Muscle layer of duodenum (tissue), 2 donors: ENCODE results near the gene KLHL21.
A peak's percentile ranks its signal among the peaks of the same experiment; 100 is the strongest.
"Not testable (repeated sequence)": the region's sequence is repeated elsewhere in the genome, so short reads cannot be mapped to it uniquely, and the experiment has no call there.

ENCODE experiments used
- H3K27ac ChIP-seq: one replicate; pipeline ENCODE4 v1.7.0; 2013; ENCODE audit warnings: mild to moderate bottlenecking, low read length
- H3K27me3 ChIP-seq: one replicate; pipeline ENCODE4 v1.7.0; 2013; ENCODE audit warnings: low read depth, mild to moderate bottlenecking, control low read depth, low read length
- H3K36me3 ChIP-seq, 2 donors: one replicate each; pipeline ENCODE4 v1.7.0; 2013; ENCODE audit warnings: low read length in 2 of 2, control low read depth in 1 of 2, mild to moderate bottlenecking in 1 of 2; ENCODE audit not compliant: insufficient read depth in 2 of 2, control insufficient read depth in 1 of 2
- H3K4me1 ChIP-seq, 2 donors: one replicate each; pipeline ENCODE4 v1.7.0; 2013; ENCODE audit warnings: low read length in 2 of 2, mild to moderate bottlenecking in 2 of 2, control low read depth in 1 of 2, moderate library complexity in 1 of 2; ENCODE audit not compliant: insufficient read depth in 2 of 2, control insufficient read depth in 1 of 2
- H3K4me3 ChIP-seq, 2 donors: one replicate each; pipeline ENCODE4 v1.7.0; 2013; ENCODE audit warnings: low read length in 2 of 2, low read depth in 1 of 2, mild to moderate bottlenecking in 1 of 2
- H3K9me3 ChIP-seq, 2 donors: one replicate each; pipeline ENCODE4 v1.7.0; 2013; ENCODE audit warnings: low read length in 2 of 2, control low read depth in 1 of 2, mild to moderate bottlenecking in 1 of 2; ENCODE audit not compliant: control insufficient read depth in 1 of 2
- donor health status: healthy.

The KLHL21 gene

GRCh38 chr1:6602669-6603237 lies at the start of gene KLHL21:
Gene KLHL21 (minus strand): TSS chr1:6602869. CDS start chr1:6602817, 52 bp downstream.
- H3K4me3 ChIP-seq, result peak within 1 kb of the TSS; percentile 86 to 99
- peaks cover 11 to 42% of the 10 kb centered on the region in 2 donors for H3K4me1 ChIP-seq
- peaks cover 2 to 41% of the 10 kb centered on the region in 2 donors for H3K36me3 ChIP-seq
- H3K27me3 ChIP-seq, result no peaks in the 10 kb centered on the region
- H3K27ac ChIP-seq, result peak within 1 kb of the TSS; percentile 99
- H3K9me3 ChIP-seq, result no peaks in the 10 kb centered on the region

- Histone ChIP-seq H3K9me3 (no peaks in the 10 kb centered on the region), H3K27me3 (no peaks in the 10 kb centered on the region), H3K4me3 (no peak overlapping the region), H3K36me3 (peaks cover 32 to 42% of the 10 kb centered on the region in 2 donors), H3K4me1 (no peaks in the 10 kb centered on the region), H3K27ac (no peak overlapping the region)
Measured at GRCh38 chr1:6651909-6652308, 49.2 kb upstream of the KLHL21 start.

GRCh38 chr1:6648556-6648955 lies 45.9 kb upstream of the KLHL21 start:
- H3K27ac ChIP-seq, result no peak overlapping the region
- H3K27me3 ChIP-seq, result no peaks in the 10 kb centered on the region
- H3K9me3 ChIP-seq, result no peaks in the 10 kb centered on the region
- H3K4me3 ChIP-seq, result no peak overlapping the region
- peaks cover 39 to 59% of the 10 kb centered on the region in 2 donors for H3K36me3 ChIP-seq
- H3K4me1 ChIP-seq, result no peaks in the 10 kb centered on the region

- H3K4me3 ChIP-seq, result no peak overlapping the region
- H3K27ac ChIP-seq, result no peak overlapping the region
- H3K9me3 ChIP-seq, result no peaks in the 10 kb centered on the region
- no peaks in the 10 kb centered on the region for H3K27me3 ChIP-seq
- H3K36me3 ChIP-seq, result peaks cover 32 to 47% of the 10 kb centered on the region in 2 donors
- no peaks in the 10 kb centered on the region for H3K4me1 ChIP-seq
Measured at GRCh38 chr1:6646499-6647148, 44.0 kb upstream of the KLHL21 start.

GRCh38 chr1:6645018-6645417 lies 42.3 kb upstream of the KLHL21 start:
- Histone ChIP-seq H3K27me3 (no peaks in the 10 kb centered on the region), H3K36me3 (peaks cover 30 to 45% of the 10 kb centered on the region in 2 donors), H3K4me1 (no peaks in the 10 kb centered on the region), H3K4me3 (no peak overlapping the region), H3K27ac (no peak overlapping the region), H3K9me3 (no peaks in the 10 kb centered on the region)

GRCh38 chr1:6640867-6641266 lies 38.2 kb upstream of the KLHL21 start:
- not testable (repeated sequence) for H3K4me3 ChIP-seq, H3K4me1 ChIP-seq, H3K9me3 ChIP-seq, H3K27ac ChIP-seq, H3K27me3 ChIP-seq
- H3K36me3 ChIP-seq, result peaks cover 62 to 64% of the 10 kb centered on the region in 2 donors

- Histone ChIP-seq H3K36me3 (peaks cover 52 to 57% of the 10 kb centered on the region in 2 donors), H3K4me1 (no peaks in the 10 kb centered on the region), H3K9me3 (no peaks in the 10 kb centered on the region), H3K27ac (no peak overlapping the region), H3K27me3 (no peaks in the 10 kb centered on the region), H3K4me3 (no peak overlapping the region)
Measured at GRCh38 chr1:6638226-6638625, 35.6 kb upstream of the KLHL21 start.

GRCh38 chr1:6637770-6638169 lies 35.1 kb upstream of the KLHL21 start:
- Histone ChIP-seq H3K27me3 (no peaks in the 10 kb centered on the region), H3K27ac (no peak overlapping the region), H3K4me3 (no peak overlapping the region), H3K4me1 (no peaks in the 10 kb centered on the region), H3K9me3 (no peaks in the 10 kb centered on the region), H3K36me3 (peaks cover 57 to 62% of the 10 kb centered on the region in 2 donors)

- H3K9me3 ChIP-seq, H3K27ac ChIP-seq, H3K4me3 ChIP-seq, H3K27me3 ChIP-seq, H3K4me1 ChIP-seq: not testable (repeated sequence)
- peaks cover 55 to 65% of the 10 kb centered on the region in 2 donors for H3K36me3 ChIP-seq
Measured at GRCh38 chr1:6636778-6637177, 34.1 kb upstream of the KLHL21 start.

- no peaks in the 10 kb centered on the region for H3K4me1 ChIP-seq
- H3K9me3 ChIP-seq, result no peaks in the 10 kb centered on the region
- no peak overlapping the region for H3K4me3 ChIP-seq
- peaks cover 51 to 61% of the 10 kb centered on the region in 2 donors for H3K36me3 ChIP-seq
- H3K27ac ChIP-seq, result no peak overlapping the region
- no peaks in the 10 kb centered on the region for H3K27me3 ChIP-seq
Measured at GRCh38 chr1:6635910-6636760, 33.5 kb upstream of the KLHL21 start.

- Histone ChIP-seq H3K27me3 (no peaks in the 10 kb centered on the region), H3K27ac (no peak overlapping the region), H3K9me3 (no peaks in the 10 kb centered on the region), H3K4me3 (no peak overlapping the region), H3K36me3 (peaks cover 51 to 60% of the 10 kb centered on the region in 2 donors), H3K4me1 (no peaks in the 10 kb centered on the region)
Measured at GRCh38 chr1:6635161-6635909, 32.7 kb upstream of the KLHL21 start.
